Heart left ventricle (tissue), 16 donors: ENCODE measurements around the gene RBBP8. TPM values are rescaled to one million over a fixed set of nuclear protein-coding genes. Genes with fewer than 3 reads are reported as not detected.

Experiments
- ATAC-seq, 4 donors: fragments of 200-7000 bp; cut with Tn5 transposase; one replicate each; pipeline ENCODE4 v1.9.1; 2020 to 2022; ENCODE audit warnings: moderate library complexity in 4 of 4, mild to moderate bottlenecking in 3 of 4, moderate number of reproducible peaks in 1 of 4
- DNase-seq, 5 donors: peaks; one replicate each; pipeline ENCODE4 v3.0.0-alpha.2; 2020
- H3K27ac ChIP-seq, 12 donors: fragments of 200-600 bp; sonication (generic) in 4 of 12; one replicate each; pipeline versions ENCODE4 v1.5.0 to v1.8.0; 2016 to 2022; ENCODE audit warnings: mild to moderate bottlenecking in 2 of 12
- H3K27me3 ChIP-seq, 9 donors: fragments of 200-600 bp; sonication (generic) in 2 of 9; one replicate each; pipeline versions ENCODE4 v1.5.1 to v1.8.0; 2016 to 2022; ENCODE audit warnings: mild to moderate bottlenecking in 3 of 9
- H3K36me3 ChIP-seq, 9 donors: fragments of 200-600 bp; sonication (generic) in 2 of 9; one replicate each; pipeline versions ENCODE4 v1.5.0 to v1.8.0; 2018 to 2022; ENCODE audit warnings: mild to moderate bottlenecking in 2 of 9
- H3K4me1 ChIP-seq, 12 donors: fragments of 200-600 bp; sonication (generic) in 4 of 12; one replicate each; pipeline versions ENCODE4 v1.5.0 to v1.8.0; 2016 to 2022; ENCODE audit warnings: mild to moderate bottlenecking in 3 of 12
- H3K4me3 ChIP-seq, 12 donors: fragments of 200-600 bp; sonication (generic) in 4 of 12; one replicate each; pipeline versions ENCODE4 v1.5.0 to v1.8.0; 2017 to 2022; ENCODE audit warnings: mild to moderate bottlenecking in 9 of 12, moderate library complexity in 4 of 12
- H3K9me3 ChIP-seq, 12 donors: fragments of 200-600 bp; sonication (generic) in 4 of 12; one replicate each; pipeline versions ENCODE4 v1.5.0 to v1.8.0; 2016 to 2022; ENCODE audit warnings: mild to moderate bottlenecking in 1 of 12
- CTCF ChIP-seq, 12 donors: fragments of 200-600 bp; sonication (generic) in 4 of 12; IDR thresholded peaks; one replicate each; pipeline versions ENCODE4 v1.5.0 to v1.8.0; 2018 to 2022; ENCODE audit warnings: antibody characterized with exemption in 12 of 12, mild to moderate bottlenecking in 5 of 12
- POLR2A ChIP-seq, 2 donors: fragments of 450-650 bp; IDR thresholded peaks; one replicate each; pipeline ENCODE4 v1.6.1; 2017; ENCODE audit warnings: antibody characterized with exemption in 2 of 2, mild to moderate bottlenecking in 2 of 2, moderate library complexity in 2 of 2
- WGBS, 4 donors: extraction: QIAGEN DNeasy Blood & Tissue Kit in 2 of 4; methylation state at CpG; one replicate each; pipeline versions ENCODE4 v1.1.5 to v1.1.7; 2013 to 2018; 5-methylcytosine and 5-hydroxymethylcytosine counted together
- intact Hi-C, 10 donors: fragments of 100-400 bp; cut with DNase I; formaldehyde crosslinking; loops; one replicate each; pipeline versions ENCODE4 v1.11.1 to v1.14.2; 2022
- polyA plus RNA-seq, 2 donors: library from polyadenylated mRNA; stranded (reverse); fragments of 200-250 nt; gene quantifications; one replicate each; pipeline ENCODE4 v1.2.3, GENCODE V29; 2013
- total RNA-seq, 9 donors: library from RNA; depleted of rRNA in 2 of 9; stranded (reverse); fragments of >200 nt in 2 of 9; fragmentation: NEBNext Ultra II Directional in 3 of 9; extraction: Animal tissue kit (Norgen Biotek cat#: 25700) in 3 of 9; gene quantifications; one replicate each; pipeline versions ENCODE4 v1.1.0 to v1.2.4, GENCODE V29; 2016 to 2023
- donor health status: ischemic (EF 13 %, LVEDD 7.1; RV severe dilation, severe dysfunction).
- donor health status: healthy with polysubstance abuse.
- donor health status: DM: no; HTN: yes; CAD: no.
- donor health status: DM: no; HTN: no; CAD: no.
- donor health status: ischemic (EF 25% LVEDD 6.9; RV normal size, moderate dysfunction).
- donor health status: ischemic (EF 25% LVEDD 5.7; RV mildly dilated, moderate dysfunction).
- donor health status: healthy.
- donor health status: DM: yes; HTN: yes; CAD: no.
- donor health status: ischemic (EF 35%, LVEDD 5.7; RV mildly dilated, moderate dysfunction).
- donor health status: nonischemic (EF 11% LVEDD 7.7; RV severe dilation, severe dysfunction).
- donor health status: DM: yes; HTN: yes; CAD: no.
- donor health status: PGD.
- donor health status: ischemic (EF 29% LVEDD 5.4; RV normal size, mild dysfunction).
- donor health status: nonischemic (EF 23%, LVEDD 6.1; RV moderate dilation, normal function).

Gene RBBP8
- total and polyA plus RNA-seq, 11 donors, result 5.1 to 12.2 (median 8.8) TPM

GRCh38 chr18:23069481-23069880 lies 136.4 kb downstream of the RBBP8 start:
- TF ChIP-seq POLR2A (IDR thresholded peaks at IDR 0.05) (no peak), CTCF (IDR thresholded peaks at IDR 0.05) (no peak)
- Histone ChIP-seq H3K9me3 (no peaks in the 10 kb centered on the region), H3K36me3 (no peaks in the 10 kb centered on the region), H3K27me3 (no peaks in the 10 kb centered on the region), H3K4me3 (no peak overlapping the region), H3K27ac (no peak overlapping the region), H3K4me1 (peaks cover 0 to 46% (median 0%) of the 10 kb centered on the region in 12 donors)
- intact Hi-C loops, result no loop called here
- WGBS, 4 donors, result 85 to 89% (median 87%) methylated on average over 10 of the region's 10 CpGs
- no peak for DNase-seq
- ATAC-seq, result no peak

GRCh38 chr18:23069898-23070297 lies 136.8 kb downstream of the RBBP8 start:
- TF ChIP-seq CTCF (IDR thresholded peaks at IDR 0.05), result no peak
- no peak for TF ChIP-seq POLR2A (IDR thresholded peaks at IDR 0.05)
- WGBS, 4 donors, result 83 to 88% (median 86%) methylated on average over 1 of the region's 1 CpG
- peaks cover 0 to 46% (median 0%) of the 10 kb centered on the region in 12 donors for H3K4me1 ChIP-seq
- H3K36me3 ChIP-seq, result no peaks in the 10 kb centered on the region
- H3K27me3 ChIP-seq, result no peaks in the 10 kb centered on the region
- intact Hi-C loops, result no loop called here
- H3K27ac ChIP-seq, result no peak overlapping the region
- ATAC-seq (no peak), DNase-seq (no peak)
- no peak overlapping the region for H3K4me3 ChIP-seq
- no peaks in the 10 kb centered on the region for H3K9me3 ChIP-seq

- TF ChIP-seq CTCF (IDR thresholded peaks at IDR 0.05), result no peak
- TF ChIP-seq POLR2A (IDR thresholded peaks at IDR 0.05), result no peak
- Histone ChIP-seq H3K4me1 (peaks cover 0 to 46% (median 0%) of the 10 kb centered on the region in 12 donors), H3K9me3 (no peaks in the 10 kb centered on the region), H3K27ac (peak overlapping the region in 1 of 12 donors; percentile 37), H3K36me3 (no peaks in the 10 kb centered on the region), H3K27me3 (no peaks in the 10 kb centered on the region), H3K4me3 (no peak overlapping the region)
- intact Hi-C loops, result no loop called here
- WGBS, 4 donors, result 63 to 69% (median 64%) methylated on average over 5 of the region's 5 CpGs
- ATAC-seq (peak in 3 of 4 donors; percentile 26 to 70 (median 65)), DNase-seq (peak in 4 of 5 donors; percentile 28 to 39 (median 36))
Measured at GRCh38 chr18:23071285-23071684, 138.2 kb downstream of the RBBP8 start.

GRCh38 chr18:23072079-23072478 lies 139.0 kb downstream of the RBBP8 start:
- 90 to 97% (median 92%) methylated on average over 9 of the region's 9 CpGs for WGBS, 4 donors
- intact Hi-C loops, result no loop called here
- Histone ChIP-seq H3K9me3 (no peaks in the 10 kb centered on the region), H3K4me1 (peaks cover 0 to 46% (median 0%) of the 10 kb centered on the region in 12 donors), H3K27ac (peak overlapping the region in 1 of 12 donors; percentile 19), H3K27me3 (no peaks in the 10 kb centered on the region), H3K4me3 (no peak overlapping the region), H3K36me3 (no peaks in the 10 kb centered on the region)
- ATAC-seq (no peak), DNase-seq (no peak)
- TF ChIP-seq CTCF (IDR thresholded peaks at IDR 0.05) (no peak), POLR2A (IDR thresholded peaks at IDR 0.05) (no peak)
